Eye (tissue), 1 donor: ENCODE results near the gene MRPS6.

ENCODE experiments used
- DNase-seq: peaks from one replicate; pipeline ENCODE4 v3.0.0-alpha.2; 2015

The MRPS6 gene

GRCh38 chr21:34182436-34182835 is 109.1 kb downstream of the MRPS6 start:
- no peak for DNase-seq

DNA sequence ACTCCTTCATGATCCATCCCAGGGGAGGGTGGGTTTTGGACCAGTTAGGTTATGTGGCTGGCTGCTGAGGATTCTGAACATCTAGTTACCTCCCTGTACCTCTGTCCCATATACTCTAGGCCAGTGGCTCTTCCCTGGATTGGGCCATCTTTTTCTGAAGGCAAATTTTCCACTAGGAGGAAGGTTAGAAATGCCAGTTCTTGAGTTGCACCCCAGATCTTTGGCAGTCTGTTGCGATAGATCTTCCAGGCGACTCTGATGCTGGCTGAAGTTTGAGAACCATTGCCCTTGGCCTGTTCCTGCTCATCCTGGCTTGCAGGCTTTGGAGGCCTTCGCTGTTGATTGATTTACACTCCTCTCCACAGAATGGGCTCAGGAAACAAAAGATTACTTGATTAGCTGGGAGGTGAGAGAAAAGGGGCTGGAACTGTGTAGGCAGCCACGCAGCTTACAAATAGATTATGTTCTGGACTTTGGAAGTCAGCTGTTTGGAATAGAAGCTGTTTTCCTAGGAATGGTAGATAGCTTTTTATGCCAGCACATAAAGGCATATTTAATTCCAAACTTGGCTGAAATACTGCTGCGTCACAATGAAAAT is 110.1 kb downstream of the MRPS6 start:
- DNase-seq = no peak

GRCh38 chr21:34184232-34184631 is 110.9 kb downstream of the MRPS6 start:
- DNase-seq = peak; percentile 48

DNA sequence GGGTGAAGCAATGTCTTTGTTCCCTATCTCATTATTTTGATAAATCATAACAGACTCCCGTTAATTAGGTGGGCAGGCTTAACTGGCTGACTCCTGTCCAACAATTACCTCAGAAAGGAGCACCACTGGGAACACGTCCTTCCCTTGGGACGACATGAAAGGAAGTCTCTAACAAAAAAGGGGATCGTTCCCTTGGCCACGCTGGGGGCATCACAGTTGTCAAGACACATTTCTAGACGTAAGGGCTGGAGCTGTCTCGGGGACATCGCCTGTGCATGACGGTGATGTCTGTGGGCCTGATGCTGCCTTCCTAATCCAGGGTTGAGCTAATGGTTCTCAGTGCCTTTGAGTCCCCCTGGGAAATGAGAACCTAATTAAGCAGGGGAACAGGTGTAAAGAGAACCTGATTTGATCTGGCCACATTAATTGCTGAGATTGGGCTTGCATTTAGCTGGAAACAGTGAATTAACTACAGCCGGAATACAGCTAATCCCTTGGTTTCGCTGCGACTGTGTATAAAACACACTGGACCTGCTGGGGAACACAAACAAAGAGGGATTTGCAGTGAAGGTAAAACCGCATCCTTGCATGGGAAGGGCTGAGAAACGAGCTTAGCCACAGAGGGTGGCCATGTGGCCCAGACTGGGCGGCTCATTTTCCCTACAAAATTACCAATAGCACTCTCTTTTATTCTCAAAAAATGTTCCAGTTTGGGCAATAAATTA is 111.8 kb downstream of the MRPS6 start:
- DNase-seq = peak; percentile 82

- DNase-seq = peak; percentile 20
These were observed 112.8 kb downstream of the MRPS6 start for GRCh38 chr21:34186109-34186719.

DNA sequence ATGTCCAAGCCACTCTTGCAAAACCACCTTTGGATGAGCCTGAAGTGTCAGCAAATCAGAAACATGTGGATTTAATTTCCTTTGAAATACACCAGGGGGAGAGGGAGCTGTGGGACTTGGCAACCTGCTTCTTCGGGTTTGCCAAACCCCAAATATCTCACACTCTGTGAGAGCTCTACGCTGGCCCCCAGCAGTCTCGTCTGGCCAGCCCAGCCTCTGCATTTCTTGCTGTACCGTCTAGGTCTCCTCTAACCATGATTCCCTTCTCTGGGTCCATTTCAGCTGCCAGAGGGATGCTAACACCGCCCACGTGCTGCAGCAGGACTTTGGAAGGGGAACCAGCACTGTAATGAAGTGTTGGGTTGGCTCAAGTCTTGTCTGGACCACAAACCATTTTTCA is 114.6 kb downstream of the MRPS6 start:
- no peak for DNase-seq

GRCh38 chr21:34189506-34189905 is 116.1 kb downstream of the MRPS6 start:
- peak; percentile 13 for DNase-seq

DNA sequence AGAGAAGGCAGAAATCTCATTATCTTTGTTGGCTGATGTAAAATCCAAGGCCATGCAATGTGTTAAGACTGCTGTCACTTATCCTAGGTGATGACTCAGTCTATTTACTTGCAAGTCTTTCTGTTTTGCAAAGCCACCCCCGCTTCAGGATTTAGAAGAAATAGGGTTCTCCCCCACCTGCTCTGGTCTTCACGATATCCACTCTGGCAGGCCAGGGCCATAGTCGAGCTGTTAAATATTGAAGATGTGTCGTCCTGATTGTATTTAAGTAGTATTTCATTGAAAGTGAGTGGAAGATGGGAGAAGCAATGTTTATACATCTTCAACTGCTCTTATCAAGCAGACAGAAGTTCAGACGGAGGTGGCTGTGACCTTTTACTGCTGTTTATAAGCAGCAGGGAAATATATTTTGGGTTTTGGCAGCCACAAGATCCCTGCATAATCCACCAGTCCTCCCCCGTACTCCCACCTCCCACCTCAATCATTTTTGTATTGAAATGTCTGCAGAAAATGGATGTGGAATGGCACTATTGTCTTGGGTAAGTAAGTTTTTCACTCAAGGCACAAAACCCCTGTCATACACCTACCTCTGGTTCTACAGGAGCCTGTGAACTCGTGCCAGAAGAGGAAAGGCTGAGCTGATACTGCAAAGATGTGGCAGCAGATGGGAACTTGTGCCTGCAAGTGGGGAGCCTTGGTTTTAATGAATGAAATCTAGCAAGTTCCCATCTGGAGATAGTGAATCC is 117.4 kb downstream of the MRPS6 start:
- no peak for DNase-seq

DNA sequence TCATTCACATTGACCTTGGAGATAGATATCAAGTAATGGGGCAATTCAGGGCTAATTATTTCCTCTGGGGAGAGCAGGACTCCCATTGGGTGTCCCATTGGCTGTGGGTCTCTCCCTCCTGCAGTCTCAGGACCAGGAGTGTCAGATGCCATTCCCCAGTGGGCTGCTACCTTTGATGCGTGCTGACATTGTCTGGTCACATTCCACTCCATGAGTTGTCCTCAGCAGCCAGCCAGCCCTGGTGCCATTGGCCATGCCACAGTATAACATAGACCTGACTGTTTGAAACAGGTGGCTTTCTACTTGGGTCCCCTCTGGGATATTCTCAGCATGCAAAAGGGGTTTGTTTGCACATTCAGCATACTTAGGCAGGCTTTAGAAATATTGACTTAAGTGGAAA is 118.5 kb downstream of the MRPS6 start:
- DNase-seq = no peak
